ENCODE results near the gene ZNF778. TPM values are rescaled to one million over a fixed set of nuclear protein-coding genes. Genes with fewer than 3 reads are reported as not detected.
"Not testable (repeated sequence)": the region's sequence is repeated elsewhere in the genome, so short reads cannot be mapped to it uniquely, and the experiment has no call there.

The ZNF778 gene
- total RNA-seq, 1 experiment from 2014 or later: 15.3 TPM

DNA sequence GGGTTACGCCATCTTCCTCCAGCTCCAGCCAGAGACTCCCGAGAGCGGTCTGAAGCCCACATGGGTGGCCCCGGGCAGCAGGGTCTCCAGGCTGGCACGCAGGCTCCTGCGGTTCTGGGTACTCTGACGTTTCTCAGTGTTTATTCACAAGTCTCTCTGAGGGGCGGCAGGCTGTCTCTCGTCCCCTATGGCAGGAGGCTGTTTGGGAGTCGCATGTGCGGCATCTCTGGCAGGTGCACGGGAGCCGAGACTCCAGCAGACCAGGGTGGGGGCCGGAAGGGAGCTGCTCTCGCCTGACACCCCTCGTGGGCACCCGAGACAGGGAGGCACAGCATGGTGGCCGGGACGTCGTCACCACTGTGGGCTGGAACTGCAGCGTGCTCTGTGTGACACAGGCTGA lies 48.1 kb downstream of the ZNF778 start:
- DNase-seq: no peak
- Mint-ChIP-seq H3K9me3 (ENCODE audit: low read depth, unreplicated experiment) (no peaks in the 10 kb centered on the region), H3K27me3 (ENCODE audit: unreplicated experiment) (no peaks in the 10 kb centered on the region), H3K4me1 (ENCODE audit: low read depth, unreplicated experiment) (no peaks in the 10 kb centered on the region), H3K27ac (ENCODE audit: unreplicated experiment) (no peak overlapping the region), H3K4me3 (ENCODE audit: low read depth, unreplicated experiment) (no peak overlapping the region), H3K36me3 (ENCODE audit: insufficient read depth, unreplicated experiment) (peaks cover 63% of the 10 kb centered on the region)
- TF ChIP-seq, protein P1, sequence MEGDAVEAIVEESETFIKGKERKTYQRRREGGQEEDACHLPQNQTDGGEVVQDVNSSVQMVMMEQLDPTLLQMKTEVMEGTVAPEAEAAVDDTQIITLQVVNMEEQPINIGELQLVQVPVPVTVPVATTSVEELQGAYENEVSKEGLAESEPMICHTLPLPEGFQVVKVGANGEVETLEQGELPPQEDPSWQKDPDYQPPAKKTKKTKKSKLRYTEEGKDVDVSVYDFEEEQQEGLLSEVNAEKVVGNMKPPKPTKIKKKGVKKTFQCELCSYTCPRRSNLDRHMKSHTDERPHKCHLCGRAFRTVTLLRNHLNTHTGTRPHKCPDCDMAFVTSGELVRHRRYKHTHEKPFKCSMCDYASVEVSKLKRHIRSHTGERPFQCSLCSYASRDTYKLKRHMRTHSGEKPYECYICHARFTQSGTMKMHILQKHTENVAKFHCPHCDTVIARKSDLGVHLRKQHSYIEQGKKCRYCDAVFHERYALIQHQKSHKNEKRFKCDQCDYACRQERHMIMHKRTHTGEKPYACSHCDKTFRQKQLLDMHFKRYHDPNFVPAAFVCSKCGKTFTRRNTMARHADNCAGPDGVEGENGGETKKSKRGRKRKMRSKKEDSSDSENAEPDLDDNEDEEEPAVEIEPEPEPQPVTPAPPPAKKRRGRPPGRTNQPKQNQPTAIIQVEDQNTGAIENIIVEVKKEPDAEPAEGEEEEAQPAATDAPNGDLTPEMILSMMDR (IDR thresholded peaks at IDR 0.05; ENCODE audit: unreplicated experiment): no peak
- intact Hi-C loops (cut with micrococcal nuclease; ENCODE audit: unreplicated experiment): no loop called here
- CTCF ChIA-PET: no interaction called here
- BruUV-seq (replicated peaks): no TSS peak

DNA sequence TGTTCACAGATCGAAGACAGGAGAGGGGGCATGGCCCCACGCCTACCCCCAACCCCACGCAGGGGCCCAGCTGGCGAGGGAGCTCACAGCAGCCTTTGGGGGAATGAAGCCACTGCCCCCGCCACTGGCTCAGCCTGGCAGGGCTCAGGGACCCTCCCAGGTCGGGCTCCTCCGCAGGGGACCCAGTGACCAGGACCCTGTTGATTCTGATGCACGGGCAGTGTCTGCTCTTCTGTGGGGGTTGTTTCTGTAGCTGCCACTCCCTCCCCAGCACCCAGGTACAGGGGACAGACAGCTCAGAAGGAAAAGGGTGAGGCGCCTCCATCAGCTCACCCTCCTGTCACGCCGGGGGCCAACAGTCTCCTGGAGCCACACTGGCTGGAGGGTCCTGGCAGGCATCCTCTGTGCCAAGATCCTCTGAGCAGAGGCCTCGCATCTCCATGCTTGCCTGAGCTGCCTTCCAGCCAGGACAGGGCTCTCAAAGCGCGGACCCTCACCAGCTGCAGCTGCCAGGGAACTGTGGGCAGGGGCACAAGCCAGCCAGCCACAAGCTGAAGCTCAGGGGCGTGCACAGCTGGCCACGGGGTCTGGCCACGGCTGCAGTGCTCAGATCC lies 49.1 kb downstream of the ZNF778 start:
- Mint-ChIP-seq H3K4me1 (ENCODE audit: low read depth, unreplicated experiment) (no peaks in the 10 kb centered on the region), H3K36me3 (ENCODE audit: insufficient read depth, unreplicated experiment) (peaks cover 72% of the 10 kb centered on the region), H3K27ac (ENCODE audit: unreplicated experiment) (no peak overlapping the region), H3K4me3 (ENCODE audit: low read depth, unreplicated experiment) (no peak overlapping the region), H3K27me3 (ENCODE audit: unreplicated experiment) (no peaks in the 10 kb centered on the region), H3K9me3 (ENCODE audit: low read depth, unreplicated experiment) (no peaks in the 10 kb centered on the region)
- TF ChIP-seq, protein P1 (IDR thresholded peaks at IDR 0.05; ENCODE audit: unreplicated experiment): no peak
- DNase-seq: no peak
- BruUV-seq (replicated peaks): no TSS peak
- CTCF ChIA-PET: no interaction called here
- intact Hi-C loops (cut with micrococcal nuclease; ENCODE audit: unreplicated experiment): no loop called here

DNA sequence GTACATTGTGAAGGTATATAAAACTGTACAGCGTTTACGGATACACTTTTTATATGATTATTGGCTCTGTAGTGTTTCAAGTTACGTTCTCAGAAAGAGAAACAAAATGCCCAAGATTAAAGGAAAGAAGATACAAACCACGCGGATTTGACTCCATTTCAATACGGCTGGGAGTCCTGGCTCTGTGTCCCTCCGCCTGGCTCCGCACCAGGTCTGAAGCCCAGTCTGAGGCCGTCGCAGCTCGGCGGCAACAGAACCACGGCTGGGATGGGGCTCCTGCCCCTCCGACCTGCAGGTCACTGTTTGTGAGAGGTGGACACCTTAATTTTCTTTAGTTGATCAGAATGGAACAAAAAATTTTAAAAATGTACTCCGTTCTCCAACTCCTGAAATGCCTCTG lies 50.2 kb downstream of the ZNF778 start:
- intact Hi-C loops (cut with micrococcal nuclease; ENCODE audit: unreplicated experiment); H3K4me1 Mint-ChIP-seq (ENCODE audit: low read depth, unreplicated experiment); H3K27me3 Mint-ChIP-seq (ENCODE audit: unreplicated experiment); CTCF ChIA-PET; H3K27ac Mint-ChIP-seq (ENCODE audit: unreplicated experiment); H3K9me3 Mint-ChIP-seq (ENCODE audit: low read depth, unreplicated experiment); DNase-seq; H3K4me3 Mint-ChIP-seq (ENCODE audit: low read depth, unreplicated experiment): not testable (repeated sequence)
- peaks cover 78% of the 10 kb centered on the region for H3K36me3 Mint-ChIP-seq (ENCODE audit: insufficient read depth, unreplicated experiment)
- BruUV-seq (replicated peaks): TSS peak; percentile 48

DNA sequence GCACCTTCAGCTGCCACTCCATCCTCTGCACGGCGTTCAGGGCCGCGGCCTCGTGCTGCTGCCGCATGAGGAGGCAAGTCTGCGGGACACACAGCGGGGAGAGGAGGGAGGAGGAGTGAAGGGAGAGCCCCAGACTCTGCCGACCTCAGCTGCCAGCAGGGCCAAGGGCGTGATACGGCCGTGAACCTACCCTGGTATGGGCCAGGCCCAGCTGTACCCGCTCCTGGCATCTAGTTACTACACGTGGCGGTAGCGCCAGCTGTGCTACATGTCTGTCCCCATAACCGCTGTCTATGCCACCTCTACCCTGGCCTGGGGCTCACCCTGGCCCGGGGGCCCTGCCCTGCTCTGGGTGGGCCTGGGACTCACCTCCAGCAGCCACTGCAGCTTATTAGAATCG lies 51.1 kb downstream of the ZNF778 start:
- BruUV-seq (replicated peaks): no TSS peak
- no peaks in the 10 kb centered on the region for H3K4me1 Mint-ChIP-seq (ENCODE audit: low read depth, unreplicated experiment)
- TF ChIP-seq, protein P1 (IDR thresholded peaks at IDR 0.05; ENCODE audit: unreplicated experiment): no peak
- H3K4me3 Mint-ChIP-seq (ENCODE audit: low read depth, unreplicated experiment): no peak overlapping the region
- no peak overlapping the region for H3K27ac Mint-ChIP-seq (ENCODE audit: unreplicated experiment)
- H3K27me3 Mint-ChIP-seq (ENCODE audit: unreplicated experiment): no peaks in the 10 kb centered on the region
- peaks cover 86% of the 10 kb centered on the region for H3K36me3 Mint-ChIP-seq (ENCODE audit: insufficient read depth, unreplicated experiment)
- CTCF ChIA-PET: interaction anchor here (0.6 kb wide), 1 partner anchor 85 kb away, joined by 6 read pairs; no protein-coding TSS in a partner anchor
- intact Hi-C loops (cut with micrococcal nuclease; ENCODE audit: unreplicated experiment): no loop called here
- H3K9me3 Mint-ChIP-seq (ENCODE audit: low read depth, unreplicated experiment): no peaks in the 10 kb centered on the region
- DNase-seq: no peak

DNA sequence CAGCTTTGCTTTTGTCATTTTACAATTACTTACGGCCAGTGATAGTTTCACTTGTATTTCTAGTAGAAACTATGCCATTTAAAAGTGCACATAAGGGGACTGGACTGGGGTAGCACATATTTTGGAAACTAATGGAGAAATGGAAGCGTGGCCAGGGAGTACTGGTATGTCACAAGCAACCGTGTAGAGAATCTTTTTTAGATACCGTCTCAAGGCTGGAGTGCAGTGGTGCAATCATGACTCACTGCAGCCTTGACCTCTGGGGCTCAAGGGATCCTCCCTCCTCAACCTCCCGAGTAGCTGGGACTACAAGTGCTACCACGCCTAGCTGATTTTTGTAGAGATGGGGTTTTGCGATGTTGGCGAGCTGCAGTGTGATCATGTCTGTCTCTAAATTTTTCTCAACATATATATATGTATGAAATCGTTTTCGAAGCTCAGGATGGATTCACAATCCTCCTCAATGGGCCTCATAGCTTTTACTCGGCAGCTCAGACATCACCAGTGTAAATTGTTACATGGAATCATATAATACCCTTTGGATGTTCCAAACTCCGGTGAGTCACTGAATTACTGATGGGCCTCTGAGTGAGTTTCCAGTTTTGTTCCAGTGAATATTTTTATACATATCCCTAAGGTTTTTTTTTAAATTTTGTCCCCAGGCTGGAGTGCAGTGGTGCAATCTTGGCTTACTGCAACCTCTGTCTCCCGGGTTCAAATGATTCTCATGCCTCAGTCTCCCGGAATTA lies 51.7 kb downstream of the ZNF778 start:
- H3K4me3 Mint-ChIP-seq (ENCODE audit: low read depth, unreplicated experiment): no peak overlapping the region
- peaks cover 87% of the 10 kb centered on the region for H3K36me3 Mint-ChIP-seq (ENCODE audit: insufficient read depth, unreplicated experiment)
- intact Hi-C loops (cut with micrococcal nuclease; ENCODE audit: unreplicated experiment): no loop called here
- no peaks in the 10 kb centered on the region for H3K4me1 Mint-ChIP-seq (ENCODE audit: low read depth, unreplicated experiment)
- CTCF ChIA-PET: interaction anchor here (0.6 kb wide), 1 partner anchor 85 kb away, joined by 6 read pairs; no protein-coding TSS in a partner anchor
- no peak overlapping the region for H3K27ac Mint-ChIP-seq (ENCODE audit: unreplicated experiment)
- no peaks in the 10 kb centered on the region for H3K9me3 Mint-ChIP-seq (ENCODE audit: low read depth, unreplicated experiment)
- no TSS peak for BruUV-seq (replicated peaks)
- TF ChIP-seq, protein P1 (IDR thresholded peaks at IDR 0.05; ENCODE audit: unreplicated experiment): no peak
- no peaks in the 10 kb centered on the region for H3K27me3 Mint-ChIP-seq (ENCODE audit: unreplicated experiment)
- no peak for DNase-seq
